ENCODE data around the gene GZMA.

DNA sequence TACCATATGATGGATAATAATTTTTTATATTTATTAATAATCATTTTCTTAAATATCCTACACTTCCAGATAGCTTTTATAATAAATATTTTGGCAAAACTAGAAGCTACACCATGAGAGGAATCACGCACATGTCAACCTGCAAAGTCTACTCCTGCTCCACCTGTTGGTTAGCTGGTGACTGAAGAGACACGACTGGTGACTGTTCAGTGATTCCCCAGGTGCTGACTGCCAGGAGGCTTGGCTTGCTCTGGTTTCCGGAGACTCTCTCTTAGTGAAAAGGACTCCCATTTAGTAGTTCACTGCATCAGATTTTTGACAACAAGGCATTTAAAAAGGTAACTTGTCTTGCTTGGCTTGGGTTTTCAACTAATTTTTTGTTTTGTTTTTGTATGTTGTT is 20.9 kb downstream of the GZMA start:
- TF ChIP-seq ZNF24 (tag by site-specific recombination; IDR thresholded peaks at IDR 0.05) (no peak), ZFP3 (tag by site-specific recombination; IDR thresholded peaks at IDR 0.05; ENCODE audit: low read depth) (no peak), TCF7L2 (IDR thresholded peaks at IDR 0.05; ENCODE audit: borderline replicate concordance, low read depth, low read length) (no peak), ZBTB20 (tag by site-specific recombination; IDR thresholded peaks at IDR 0.05) (no peak), ZNF626 (tag by site-specific recombination; IDR thresholded peaks at IDR 0.05) (no peak)
- TF ChIP-seq, protein P1, sequence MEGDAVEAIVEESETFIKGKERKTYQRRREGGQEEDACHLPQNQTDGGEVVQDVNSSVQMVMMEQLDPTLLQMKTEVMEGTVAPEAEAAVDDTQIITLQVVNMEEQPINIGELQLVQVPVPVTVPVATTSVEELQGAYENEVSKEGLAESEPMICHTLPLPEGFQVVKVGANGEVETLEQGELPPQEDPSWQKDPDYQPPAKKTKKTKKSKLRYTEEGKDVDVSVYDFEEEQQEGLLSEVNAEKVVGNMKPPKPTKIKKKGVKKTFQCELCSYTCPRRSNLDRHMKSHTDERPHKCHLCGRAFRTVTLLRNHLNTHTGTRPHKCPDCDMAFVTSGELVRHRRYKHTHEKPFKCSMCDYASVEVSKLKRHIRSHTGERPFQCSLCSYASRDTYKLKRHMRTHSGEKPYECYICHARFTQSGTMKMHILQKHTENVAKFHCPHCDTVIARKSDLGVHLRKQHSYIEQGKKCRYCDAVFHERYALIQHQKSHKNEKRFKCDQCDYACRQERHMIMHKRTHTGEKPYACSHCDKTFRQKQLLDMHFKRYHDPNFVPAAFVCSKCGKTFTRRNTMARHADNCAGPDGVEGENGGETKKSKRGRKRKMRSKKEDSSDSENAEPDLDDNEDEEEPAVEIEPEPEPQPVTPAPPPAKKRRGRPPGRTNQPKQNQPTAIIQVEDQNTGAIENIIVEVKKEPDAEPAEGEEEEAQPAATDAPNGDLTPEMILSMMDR (tag by site-specific recombination; IDR thresholded peaks at IDR 0.05), result no peak
- TF ChIP-seq, protein P2, sequence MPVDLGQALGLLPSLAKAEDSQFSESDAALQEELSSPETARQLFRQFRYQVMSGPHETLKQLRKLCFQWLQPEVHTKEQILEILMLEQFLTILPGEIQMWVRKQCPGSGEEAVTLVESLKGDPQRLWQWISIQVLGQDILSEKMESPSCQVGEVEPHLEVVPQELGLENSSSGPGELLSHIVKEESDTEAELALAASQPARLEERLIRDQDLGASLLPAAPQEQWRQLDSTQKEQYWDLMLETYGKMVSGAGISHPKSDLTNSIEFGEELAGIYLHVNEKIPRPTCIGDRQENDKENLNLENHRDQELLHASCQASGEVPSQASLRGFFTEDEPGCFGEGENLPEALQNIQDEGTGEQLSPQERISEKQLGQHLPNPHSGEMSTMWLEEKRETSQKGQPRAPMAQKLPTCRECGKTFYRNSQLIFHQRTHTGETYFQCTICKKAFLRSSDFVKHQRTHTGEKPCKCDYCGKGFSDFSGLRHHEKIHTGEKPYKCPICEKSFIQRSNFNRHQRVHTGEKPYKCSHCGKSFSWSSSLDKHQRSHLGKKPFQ (tag by site-specific recombination; IDR thresholded peaks at IDR 0.05), result no peak

Data from HEK293 (cell line).